Renal cortex interstitium (tissue), 15 donors: Measurements from ENCODE around the gene MED15. TPM values are rescaled to one million over a fixed set of nuclear protein-coding genes. Genes with fewer than 3 reads are reported as not detected.
A peak's percentile ranks its signal among the peaks of the same experiment; 100 is the strongest.
"Not testable (repeated sequence)": the region's sequence is repeated elsewhere in the genome, so short reads cannot be mapped to it uniquely, and the experiment has no call there.

Experiments
- DNase-seq, 11 donors: peaks; one replicate each; pipeline ENCODE4 v3.0.0-alpha.2; 2013; ENCODE audit warnings: low read depth in 9 of 11, low spot score in 4 of 11; ENCODE audit errors: extremely low read depth in 1 of 11
- long read RNA-seq, 16 experiments: transcript quantifications; one replicate each; lab custom pipeline, GENCODE V29; 2026
- polyA plus RNA-seq, 3 donors: library from polyadenylated mRNA; unstranded; fragments of 120-200 nt; gene quantifications; one replicate each; pipeline ENCODE4 v1.2.1, GENCODE V29; 2013; ENCODE audit not compliant: insufficient read length in 3 of 3

MED15 gene, protein sequence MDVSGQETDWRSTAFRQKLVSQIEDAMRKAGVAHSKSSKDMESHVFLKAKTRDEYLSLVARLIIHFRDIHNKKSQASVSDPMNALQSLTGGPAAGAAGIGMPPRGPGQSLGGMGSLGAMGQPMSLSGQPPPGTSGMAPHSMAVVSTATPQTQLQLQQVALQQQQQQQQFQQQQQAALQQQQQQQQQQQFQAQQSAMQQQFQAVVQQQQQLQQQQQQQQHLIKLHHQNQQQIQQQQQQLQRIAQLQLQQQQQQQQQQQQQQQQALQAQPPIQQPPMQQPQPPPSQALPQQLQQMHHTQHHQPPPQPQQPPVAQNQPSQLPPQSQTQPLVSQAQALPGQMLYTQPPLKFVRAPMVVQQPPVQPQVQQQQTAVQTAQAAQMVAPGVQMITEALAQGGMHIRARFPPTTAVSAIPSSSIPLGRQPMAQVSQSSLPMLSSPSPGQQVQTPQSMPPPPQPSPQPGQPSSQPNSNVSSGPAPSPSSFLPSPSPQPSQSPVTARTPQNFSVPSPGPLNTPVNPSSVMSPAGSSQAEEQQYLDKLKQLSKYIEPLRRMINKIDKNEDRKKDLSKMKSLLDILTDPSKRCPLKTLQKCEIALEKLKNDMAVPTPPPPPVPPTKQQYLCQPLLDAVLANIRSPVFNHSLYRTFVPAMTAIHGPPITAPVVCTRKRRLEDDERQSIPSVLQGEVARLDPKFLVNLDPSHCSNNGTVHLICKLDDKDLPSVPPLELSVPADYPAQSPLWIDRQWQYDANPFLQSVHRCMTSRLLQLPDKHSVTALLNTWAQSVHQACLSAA
- polyA plus RNA-seq: 10 to 100 TPM; 37.3 to 62.5 (median 49.0) TPM
- long read RNA-seq, donor 1, partial matches to known transcripts: 18 of 21 reads
- long read RNA-seq, donor 1, other reads (novel, unspliced or antisense): 0 of 21 reads
- long read RNA-seq, donor 2, partial matches to known transcripts: 26 of 29 reads
- long read RNA-seq, donor 2, other reads (novel, unspliced or antisense): 0 of 29 reads
- long read RNA-seq, donor 3, transcript MED15-202 (17 exons, 3,252 nt): major isoform, 5 of 64 reads
- long read RNA-seq, donor 3, partial matches to known transcripts: 53 of 64 reads
- long read RNA-seq, donor 3, other reads (novel, unspliced or antisense): 0 of 64 reads
- long read RNA-seq, donor 4, partial matches to known transcripts: 33 of 37 reads
- long read RNA-seq, donor 4, other reads (novel, unspliced or antisense): 0 of 37 reads
- long read RNA-seq, donor 5, transcript MED15-202 (17 exons, 3,252 nt): major isoform, 7 of 128 reads
- long read RNA-seq, donor 5, partial matches to known transcripts: 114 of 128 reads
- long read RNA-seq, donor 5, other reads (novel, unspliced or antisense): 0 of 128 reads
- long read RNA-seq, donor 6, partial matches to known transcripts: 71 of 80 reads
- long read RNA-seq, donor 6, other reads (novel, unspliced or antisense): 0 of 80 reads
- long read RNA-seq, donor 7, partial matches to known transcripts: 32 of 36 reads
- long read RNA-seq, donor 7, other reads (novel, unspliced or antisense): 0 of 36 reads
- long read RNA-seq, donor 8, partial matches to known transcripts: 54 of 63 reads
- long read RNA-seq, donor 8, other reads (novel, unspliced or antisense): 0 of 63 reads
- long read RNA-seq, donor 9, partial matches to known transcripts: 49 of 54 reads
- long read RNA-seq, donor 9, other reads (novel, unspliced or antisense): 0 of 54 reads
- long read RNA-seq, donor 10, partial matches to known transcripts: 53 of 57 reads
- long read RNA-seq, donor 10, other reads (novel, unspliced or antisense): 0 of 57 reads
- long read RNA-seq, donor 11, partial matches to known transcripts: 29 of 34 reads
- long read RNA-seq, donor 11, other reads (novel, unspliced or antisense): 0 of 34 reads
- long read RNA-seq, donor 12, partial matches to known transcripts: 16 of 17 reads
- long read RNA-seq, donor 12, other reads (novel, unspliced or antisense): 0 of 17 reads
- long read RNA-seq, donor 13, partial matches to known transcripts: 93 of 99 reads
- long read RNA-seq, donor 13, other reads (novel, unspliced or antisense): 0 of 99 reads
- long read RNA-seq, donor 14, partial matches to known transcripts: 15 of 20 reads
- long read RNA-seq, donor 14, other reads (novel, unspliced or antisense): 0 of 20 reads
- long read RNA-seq, donor 15, partial matches to known transcripts: 9 of 13 reads
- long read RNA-seq, donor 15, other reads (novel, unspliced or antisense): 0 of 13 reads
- long read RNA-seq, donor 16, transcript MED15-202 (17 exons, 3,252 nt): major isoform, 7 of 185 reads
- long read RNA-seq, donor 16, partial matches to known transcripts: 166 of 185 reads
- long read RNA-seq, donor 16, other reads (novel, unspliced or antisense): 0 of 185 reads

DNA sequence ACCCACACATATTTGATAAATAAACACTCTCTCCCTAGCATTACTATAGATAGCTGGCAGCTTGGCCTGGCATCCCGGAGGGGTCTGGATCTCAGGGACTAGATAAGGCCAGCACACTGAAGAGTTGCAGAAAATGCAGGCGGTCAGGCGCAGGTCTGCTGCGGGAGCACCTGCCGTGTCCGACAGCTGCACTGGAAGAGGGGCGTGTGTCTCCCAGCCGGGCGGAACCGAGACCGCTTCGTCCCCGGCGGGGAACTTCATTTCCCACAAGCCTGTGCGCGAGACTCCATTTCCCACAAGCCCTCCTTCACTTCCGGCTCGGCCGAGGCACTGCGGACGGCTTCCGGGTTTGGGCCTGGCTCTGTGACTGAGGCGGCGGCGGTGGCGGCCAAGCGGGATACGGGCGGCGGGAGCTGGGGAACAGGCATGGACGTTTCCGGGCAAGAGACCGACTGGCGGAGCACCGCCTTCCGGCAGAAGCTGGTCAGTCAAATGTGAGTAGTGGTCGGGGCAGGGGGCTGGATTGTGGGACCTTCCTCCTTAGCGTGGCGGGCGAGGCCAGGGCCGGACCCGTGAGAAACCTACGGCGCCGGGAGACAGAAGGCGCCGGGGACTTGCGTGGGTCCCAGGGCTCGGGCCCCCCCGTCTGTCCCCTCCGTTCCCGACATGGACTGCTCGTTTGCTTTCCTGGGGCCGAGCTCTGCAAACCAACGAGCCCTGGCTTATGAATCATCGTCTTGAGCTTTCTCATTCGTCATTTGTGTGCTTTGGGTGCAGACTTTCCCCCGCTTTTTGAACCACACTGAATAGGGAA, at the start of gene MED15:
Gene MED15 (plus strand): TSS at position 358 of the 814 bp plus-strand sequence. CDS start 69 bp downstream, at position 427.
- DNase-seq: peak in 10 of 11 donors; percentile 55 to 89 (median 81)

DNA sequence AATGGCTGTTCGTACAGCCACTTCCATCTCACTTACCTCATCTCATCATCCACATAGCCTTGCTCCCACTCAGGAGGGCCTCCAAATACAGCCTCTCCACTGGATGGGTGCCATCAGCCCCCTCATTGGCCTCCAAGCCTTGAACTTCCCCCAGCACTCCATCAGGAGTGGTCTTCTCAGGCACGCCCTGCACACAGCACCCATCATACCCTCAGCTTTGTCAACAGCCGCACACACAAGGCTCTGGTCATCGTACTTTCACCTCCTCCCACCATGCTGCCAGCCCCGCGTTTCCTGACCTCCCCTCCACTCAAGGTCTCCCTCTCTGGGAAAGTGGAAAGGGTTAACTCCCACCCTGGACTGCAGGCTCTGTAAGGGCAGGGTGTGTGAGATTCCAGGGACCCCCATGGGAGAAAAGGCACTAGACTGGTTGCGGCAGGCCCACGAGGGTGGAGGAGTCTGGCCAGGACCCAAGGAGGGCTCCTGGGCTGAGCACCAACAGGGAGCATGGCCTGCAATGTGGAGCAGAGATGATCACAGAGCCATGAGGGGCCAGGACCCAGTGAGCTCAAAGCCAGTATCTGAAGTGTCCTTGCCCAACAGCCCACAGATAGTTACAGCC, 48.8 kb upstream of the MED15 start:
- DNase-seq: no peak

DNA sequence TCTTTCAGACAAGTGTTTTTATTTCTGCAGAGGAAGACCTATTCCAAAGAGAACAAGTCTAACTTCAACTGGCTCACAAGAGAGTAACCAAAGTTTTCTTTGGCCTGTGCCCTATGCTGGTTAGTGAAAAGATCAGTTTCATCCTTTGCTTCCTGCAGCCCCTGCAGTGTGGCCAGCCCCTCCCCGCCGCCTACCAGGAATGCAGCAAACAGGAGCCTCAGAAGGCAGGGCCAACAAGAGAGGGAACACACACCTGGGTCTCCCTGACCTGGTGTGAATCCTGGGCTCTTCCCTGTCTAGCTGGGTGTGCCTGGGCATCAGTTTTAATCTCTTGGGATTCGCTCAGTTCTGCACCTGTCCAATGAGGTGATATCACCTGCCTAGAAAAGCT, 48.3 kb upstream of the MED15 start:
- DNase-seq: no peak

DNA sequence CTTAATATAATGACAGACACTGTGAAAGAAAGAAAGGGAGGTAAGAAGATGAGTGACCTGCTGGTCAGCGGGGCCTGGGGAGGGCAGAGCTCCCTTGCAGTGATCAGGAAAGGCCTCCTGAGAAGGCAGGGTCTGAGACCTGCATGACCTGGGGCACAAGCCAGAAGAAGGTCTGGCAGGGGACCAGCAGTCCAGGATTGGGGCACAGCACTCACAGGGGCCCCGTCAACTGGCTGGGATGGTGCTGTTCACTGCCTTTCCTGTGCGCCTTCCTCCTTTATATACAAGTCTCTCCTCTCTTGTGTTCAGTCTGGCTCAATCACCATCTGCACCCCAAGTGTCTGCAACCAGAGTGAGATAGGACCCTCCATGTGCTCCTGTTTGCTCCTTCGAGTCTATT, 47.5 kb upstream of the MED15 start:
- no peak for DNase-seq

DNA sequence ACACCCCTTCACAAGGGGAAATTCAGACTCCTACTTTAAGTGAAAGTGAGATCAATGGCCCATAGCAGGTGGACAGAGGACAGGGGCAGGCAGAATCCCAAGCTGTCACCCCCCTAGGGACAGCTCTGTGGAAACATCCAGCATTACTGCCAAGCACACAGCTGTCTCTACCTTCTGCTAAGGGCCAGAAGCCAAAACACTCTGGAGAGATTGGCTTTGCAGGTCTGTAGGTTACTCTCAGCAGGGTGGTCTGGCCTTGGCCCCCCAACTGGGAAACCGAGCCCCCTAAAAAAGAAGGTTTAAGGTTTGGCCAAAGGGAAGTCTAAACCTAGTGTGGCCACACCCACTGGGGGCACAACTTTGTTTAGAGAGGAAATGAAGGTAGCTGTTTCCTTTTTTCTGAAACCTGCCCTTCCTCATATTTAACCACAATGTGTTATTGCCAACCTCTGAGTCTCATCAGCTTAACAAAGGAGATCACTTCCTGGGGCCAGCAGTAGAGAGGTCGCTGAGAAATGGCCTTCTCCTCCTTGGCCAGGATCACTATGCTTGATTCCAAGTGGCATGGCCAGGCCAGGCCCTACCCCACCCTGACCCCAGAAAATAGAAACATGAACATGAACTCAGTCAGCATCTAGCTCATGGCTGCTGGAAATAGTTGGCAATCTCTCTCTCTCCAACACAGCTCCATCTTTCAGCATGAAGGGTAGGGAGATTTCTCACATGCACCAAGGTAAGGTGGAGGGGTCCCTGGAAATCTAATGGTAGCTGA, 43.9 kb upstream of the MED15 start:
- DNase-seq: no peak

DNA sequence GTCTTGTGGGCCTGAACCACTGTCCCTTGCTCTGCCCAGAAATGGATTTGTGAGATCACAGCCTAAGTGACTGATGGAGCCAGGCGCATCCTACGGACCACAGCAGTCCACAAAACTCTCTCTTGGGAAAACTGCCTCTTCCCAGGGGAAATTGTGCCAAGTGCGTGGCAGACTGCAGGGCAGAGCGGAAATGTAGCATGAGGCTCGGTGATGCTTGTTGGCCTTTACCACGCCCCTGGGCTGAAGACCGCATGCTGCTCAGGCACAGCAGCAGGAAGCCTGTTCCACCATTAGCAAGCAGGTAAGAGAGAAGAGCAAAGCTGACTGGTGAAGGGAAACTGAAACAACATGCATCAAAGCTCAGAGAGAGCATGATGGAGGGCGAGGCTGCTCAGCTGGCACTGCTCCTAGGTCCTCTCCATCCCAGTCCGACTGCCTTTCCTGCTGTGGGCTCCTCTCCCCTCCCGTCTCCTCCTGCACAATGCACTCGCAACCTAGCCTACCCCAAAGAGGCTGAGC, 43.3 kb upstream of the MED15 start:
- DNase-seq: no peak

DNA sequence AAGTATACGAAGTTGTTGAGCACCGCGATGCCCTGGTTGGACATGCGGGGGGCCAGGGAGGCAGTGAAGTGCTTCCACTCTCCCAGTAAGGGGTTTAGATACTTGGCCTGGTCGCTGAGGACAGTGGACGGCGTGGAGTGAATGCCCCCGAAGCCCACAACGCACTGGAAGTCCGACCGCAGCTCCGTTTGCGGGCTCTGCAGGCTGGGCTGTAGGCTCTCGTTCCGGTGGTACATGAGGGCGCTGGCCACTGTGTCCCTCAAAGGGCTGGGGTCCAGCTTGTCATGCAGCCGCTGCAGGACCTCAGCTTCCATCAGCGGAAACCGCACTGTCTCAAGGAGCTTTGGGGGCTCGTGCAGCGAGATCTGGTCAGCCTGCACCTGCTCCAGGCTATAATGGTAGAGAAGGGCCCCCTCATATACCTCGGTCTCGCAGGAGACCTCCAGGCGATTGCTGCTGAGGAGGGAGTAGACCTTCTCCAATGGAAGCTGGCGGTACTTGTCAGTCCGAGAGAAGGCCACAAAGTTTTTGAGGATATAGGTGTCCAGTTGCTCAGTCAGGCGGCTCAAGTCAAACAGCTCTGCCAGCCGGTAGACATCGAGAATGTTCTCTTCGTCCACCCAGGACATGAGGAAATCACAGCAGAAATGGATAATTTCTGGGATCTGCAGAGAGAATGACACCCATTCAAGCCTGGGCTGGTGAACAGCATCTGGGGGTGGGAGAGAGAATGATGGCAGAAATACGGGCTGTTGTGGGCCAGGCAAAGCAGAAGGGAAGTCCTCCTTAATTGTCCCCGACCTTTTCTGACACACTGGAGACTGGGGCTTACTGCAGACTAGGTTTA, 42.3 kb upstream of the MED15 start:
- no peak for DNase-seq

DNA sequence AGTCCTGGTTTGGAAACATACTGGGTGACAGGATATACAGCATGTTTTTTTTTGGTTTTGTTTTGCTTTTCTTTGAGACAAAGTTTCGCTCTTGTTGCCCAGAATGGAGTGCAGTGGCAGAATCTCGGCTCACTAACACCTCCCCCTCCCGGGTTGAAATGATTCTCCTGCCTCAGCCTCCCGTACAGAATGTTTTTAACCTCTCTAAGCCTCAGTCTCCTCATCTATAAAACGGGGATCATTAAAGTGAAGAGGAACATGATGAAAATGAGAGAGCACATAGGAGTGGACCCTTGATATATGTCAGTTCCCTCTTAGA, 41.7 kb upstream of the MED15 start:
- DNase-seq: no peak

DNA sequence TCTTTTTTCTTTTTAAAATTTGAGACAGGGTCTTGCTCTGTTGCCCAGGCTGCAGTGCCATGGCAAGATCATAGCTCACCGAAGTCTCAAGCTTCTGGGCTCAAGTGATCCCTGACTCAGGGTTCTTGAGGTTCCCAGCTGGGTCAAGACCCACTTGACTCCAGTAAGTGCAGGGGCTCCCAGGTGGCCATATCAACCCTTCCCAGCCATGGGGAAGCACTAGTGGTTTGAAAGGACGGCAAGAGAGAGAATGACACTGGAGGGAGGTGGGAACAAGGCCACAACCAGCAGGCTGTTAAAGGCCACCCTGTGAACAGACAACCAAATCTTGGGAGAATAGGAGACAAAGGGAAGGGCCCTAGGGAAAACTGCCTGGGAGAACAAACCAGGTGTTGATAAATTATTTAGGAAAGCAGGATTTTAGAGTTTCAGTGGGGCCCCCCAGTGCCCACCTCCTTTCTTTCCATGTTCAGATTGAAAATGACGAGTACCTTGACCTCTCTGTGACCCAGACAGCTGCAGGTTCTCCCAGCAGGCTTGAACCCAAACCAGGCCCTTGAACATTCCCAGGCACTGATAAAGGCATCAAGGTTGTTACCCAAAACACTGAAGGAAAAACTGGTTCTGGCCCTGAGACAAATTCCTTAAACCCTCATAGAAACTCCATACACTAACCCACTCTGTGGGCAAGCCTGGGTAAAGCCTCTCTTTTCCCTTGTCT, 40.6 kb upstream of the MED15 start:
- no peak for DNase-seq

DNA sequence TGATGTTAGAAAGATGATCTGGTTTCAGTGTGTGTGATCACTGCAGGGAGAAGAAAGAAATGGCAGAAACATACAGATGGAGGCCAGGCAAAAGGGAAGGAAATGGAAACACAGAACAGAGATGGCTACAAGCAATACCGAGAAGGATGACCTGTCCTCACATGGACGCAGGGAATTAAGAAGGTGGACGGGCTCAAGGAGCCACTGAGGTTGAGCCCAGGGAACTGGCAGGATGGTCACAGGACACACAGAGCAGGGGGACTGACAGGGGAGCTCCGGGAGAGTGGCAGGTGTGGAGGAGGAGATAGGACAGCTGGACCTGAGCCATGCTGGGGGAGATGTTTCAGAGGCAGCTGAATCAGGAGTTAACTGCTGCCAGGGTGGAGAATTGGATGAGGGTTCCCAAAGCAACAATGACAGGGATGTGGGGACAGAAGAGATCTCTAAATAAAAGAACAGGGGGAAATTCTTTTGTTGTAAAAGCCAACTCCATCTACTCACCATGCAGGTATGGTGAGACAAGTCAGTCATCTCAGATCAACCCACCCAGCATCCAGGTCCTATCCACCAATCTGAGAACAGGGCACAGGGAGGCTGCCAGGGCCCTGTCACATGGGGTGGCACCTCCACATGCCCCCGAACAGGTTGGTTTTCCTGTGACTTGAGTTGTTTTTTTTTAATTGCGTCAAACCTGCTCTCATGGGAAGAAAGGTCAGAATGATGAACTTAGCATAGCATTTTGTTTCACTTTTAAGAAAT, 38.1 kb upstream of the MED15 start:
- DNase-seq: no peak

DNA sequence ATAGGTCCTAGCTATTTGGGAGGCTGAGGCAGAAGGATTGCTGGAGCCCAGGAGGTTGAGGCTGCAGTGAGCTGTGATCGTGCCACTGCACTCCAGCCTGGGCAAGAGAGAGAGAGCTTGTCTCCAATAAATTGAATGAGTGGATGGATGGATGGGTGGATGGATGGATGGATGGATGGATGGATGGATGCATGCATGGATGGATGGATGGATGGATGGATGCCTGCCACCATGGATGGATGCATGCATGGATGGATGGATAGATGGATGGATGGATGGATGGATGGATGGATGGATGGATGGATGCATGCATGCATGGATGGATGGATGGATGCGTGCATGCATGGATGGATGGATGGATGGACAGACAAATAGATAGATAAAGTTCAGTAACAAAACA, 36.9 kb upstream of the MED15 start:
- not testable (repeated sequence) for DNase-seq

DNA sequence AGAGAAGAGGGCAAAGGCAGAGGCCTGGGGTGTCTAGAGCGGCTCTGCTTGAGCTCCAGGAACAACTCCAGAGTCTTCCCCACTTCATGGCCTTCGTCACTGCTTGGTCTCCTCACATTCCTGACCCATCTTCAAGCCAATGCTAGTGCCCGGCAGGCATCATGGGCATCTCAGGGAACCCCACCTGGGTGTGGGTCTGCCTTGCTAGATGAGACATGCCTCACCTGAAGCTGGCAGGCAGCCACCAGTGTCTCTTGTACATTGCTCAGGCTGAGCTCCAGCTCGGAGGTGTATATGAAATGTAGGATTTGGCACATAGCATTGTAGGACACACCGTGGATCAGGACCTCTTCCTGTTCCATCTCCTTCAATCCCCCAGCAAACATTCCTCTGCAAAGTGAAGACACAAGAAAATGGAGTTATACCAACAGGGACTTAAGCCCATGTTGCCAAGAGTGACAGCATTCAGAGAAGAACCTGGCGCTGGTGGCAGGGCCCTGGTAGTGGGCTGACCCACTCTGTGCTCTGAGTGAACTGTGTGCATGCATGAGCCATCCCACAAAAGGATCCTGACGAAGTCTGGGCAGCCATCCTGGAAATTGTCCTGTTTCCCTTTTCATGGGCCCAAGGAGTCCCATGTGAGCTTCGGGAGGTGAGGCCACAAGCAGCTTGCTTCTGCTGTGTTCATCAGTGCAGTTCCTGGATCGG, 36.1 kb upstream of the MED15 start:
- no peak for DNase-seq
